AG04450 (cell line): ENCODE results near the gene APOLD1. TPM values are rescaled to one million over a fixed set of nuclear protein-coding genes. Genes with fewer than 3 reads are reported as not detected.

ENCODE experiments used
- CTCF ChIA-PET: fragments of 300-600, 350-600 bp; formaldehyde crosslinking; extraction: SDS; loops from one replicate; lab custom pipeline; 2022; ENCODE audit warnings: antibody characterized with exemption, inconsistent platforms; lab: Charles Lee
- POLR2A ChIA-PET: fragments of 350-600 bp; formaldehyde crosslinking; extraction: SDS; loops from one replicate; lab custom pipeline; 2021; ENCODE audit warnings: antibody characterized with exemption, inconsistent platforms; lab: Yijun Ruan, JAX
- DNase-seq: peaks from one replicate; pipeline ENCODE4 v3.0.0-alpha.2; 2011; ENCODE audit warnings: low read depth, low spot score
- H3K27ac ChIP-seq: one replicate; pipeline ENCODE4 v1.5.1; 2012; ENCODE audit warnings: low read depth, low read length, control low read depth
- H3K27me3 ChIP-seq: one replicate; pipeline ENCODE4 v1.6.0; 2012; ENCODE audit warnings: low read length; ENCODE audit not compliant: control insufficient read depth, insufficient read depth
- H3K4me3 ChIP-seq: 2 replicates; pipeline ENCODE4 v1.5.1; 2011; ENCODE audit warnings: mild to moderate bottlenecking, low read depth, low read length, control low read depth
- H3K9me3 ChIP-seq: 2 replicates; pipeline ENCODE4 v1.5.1; 2012; ENCODE audit warnings: low read length; ENCODE audit not compliant: control insufficient read depth, insufficient read depth
- CTCF ChIP-seq: IDR thresholded peaks from 2 replicates; pipeline ENCODE4 v1.5.1; 2011; ENCODE audit warnings: low read depth, low read length, control low read depth, inconsistent platforms
- polyA plus RNA-seq: library from polyadenylated mRNA; depleted of rRNA; stranded (reverse); fragments of >200 nt; gene quantifications from 2 replicates; pipeline ENCODE4 v1.2.3, GENCODE V29; 2011

The APOLD1 gene
- polyA plus RNA-seq, 1 experiment = 2.6 TPM

GRCh38 chr12:12784116-12784515 lies 1.3 kb upstream of the APOLD1 start:
- CTCF ChIA-PET = interaction anchor here (0.7 kb wide), 1 partner anchor 11 kb away, joined by 8 read pairs; no protein-coding TSS in a partner anchor
- Histone ChIP-seq H3K4me3 (no peak overlapping the region), H3K27me3 (no peaks in the 10 kb centered on the region), H3K9me3 (peaks cover 6% of the 10 kb centered on the region; the same call in 1 of the 2 replicates), H3K27ac (no peak overlapping the region)
- no peak for TF ChIP-seq CTCF
- DNase-seq = no peak
- POLR2A ChIA-PET = interaction anchor here (1.0 kb wide), 1 partner anchor 58 kb away, joined by 3 read pairs; no protein-coding TSS in a partner anchor

GRCh38 chr12:12786351-12786705 lies 869 bp downstream of the APOLD1 start:
- POLR2A ChIA-PET = interaction anchor here (0.6 to 1.2 kb wide), 6 partner anchors 17 to 388 kb away, joined by 3 to 13 read pairs (median 3); no protein-coding TSS in a partner anchor
- H3K9me3 ChIP-seq = peaks cover 6% of the 10 kb centered on the region; the same call in 1 of the 2 replicates
- TF ChIP-seq CTCF = no peak
- CTCF ChIA-PET = interaction anchor here (1.0 to 4.7 kb wide), 6 partner anchors 18 to 425 kb away, joined by 4 to 33 read pairs (median 24); partner anchors contain the start of gene DDX47
- DNase-seq = no peak
- H3K27ac ChIP-seq = peak overlapping the region; percentile 42
- H3K4me3 ChIP-seq = peak overlapping the region; percentile 63
- H3K27me3 ChIP-seq = no peaks in the 10 kb centered on the region

- TF ChIP-seq CTCF = no peak
- DNase-seq = no peak
- ChIA-PET CTCF (interaction anchor here (1.0 to 4.7 kb wide), 7 partner anchors 18 to 425 kb away, joined by 4 to 33 read pairs (median 18); partner anchors contain the start of gene DDX47), POLR2A (interaction anchor here (0.6 to 1.2 kb wide), 14 partner anchors 8 to 389 kb away, joined by 3 to 13 read pairs (median 3); no protein-coding TSS in a partner anchor)
- Histone ChIP-seq H3K27ac (peak overlapping the region; percentile 84), H3K27me3 (no peaks in the 10 kb centered on the region), H3K4me3 (peak overlapping the region; percentile 63), H3K9me3 (peaks cover 6% of the 10 kb centered on the region; the same call in 1 of the 2 replicates)
Measured at GRCh38 chr12:12786706-12787601, 1.5 kb downstream of the APOLD1 start.

- POLR2A ChIA-PET = interaction anchor here (0.6 to 1.0 kb wide), 3 partner anchors 9 to 423 kb away, joined by 3 to 8 read pairs (median 3); no protein-coding TSS in a partner anchor
- CTCF ChIA-PET = interaction anchor here (0.6 to 4.7 kb wide), 14 partner anchors 11 to 424 kb away, joined by 3 to 33 read pairs (median 16); partner anchors contain the start of gene DDX47
- Histone ChIP-seq H3K27ac (no peak overlapping the region), H3K27me3 (no peaks in the 10 kb centered on the region), H3K9me3 (peaks cover 6% of the 10 kb centered on the region; the same call in 1 of the 2 replicates), H3K4me3 (no peak overlapping the region)
- TF ChIP-seq CTCF = no peak
- DNase-seq = no peak
Measured at GRCh38 chr12:12788131-12788530, 2.7 kb downstream of the APOLD1 start.
